Large intestine (tissue), 3 donors: Measurements from ENCODE around the gene SEMA4D. TPM values are rescaled to one million over a fixed set of nuclear protein-coding genes. Genes with fewer than 3 reads are reported as not detected.

Experiments used
- DNase-seq, 2 donors: peaks; one replicate each; pipeline versions ENCODE4 v3.0.0 to v3.0.0-alpha.2; 2013
- H3K27ac ChIP-seq: one replicate; pipeline ENCODE4 v1.5.1; 2013; ENCODE audit warnings: low read length
- H3K27me3 ChIP-seq: 2 replicates; pipeline ENCODE4 v1.6.1; 2013; ENCODE audit warnings: low read length; ENCODE audit not compliant: control insufficient read depth, insufficient read depth
- H3K36me3 ChIP-seq: 2 replicates; pipeline ENCODE4 v1.6.1; 2013; ENCODE audit warnings: low read length; ENCODE audit not compliant: control insufficient read depth, insufficient read depth
- H3K4me1 ChIP-seq: one replicate; pipeline ENCODE4 v1.6.1; 2013; ENCODE audit warnings: low read length; ENCODE audit not compliant: control insufficient read depth, insufficient read depth
- H3K4me3 ChIP-seq: one replicate; pipeline ENCODE4 v1.5.1; 2013; ENCODE audit warnings: low read length
- H3K9me3 ChIP-seq: one replicate; pipeline ENCODE4 v1.6.1; 2013; ENCODE audit warnings: mild to moderate bottlenecking, low read depth, low read length, moderate library complexity; ENCODE audit not compliant: control insufficient read depth
- WGBS: methylation state at CpG from one replicate; pipeline ENCODE4 v1.1.5; 2013; ENCODE audit warnings: low lambda C conversion rate; ENCODE audit not compliant: insufficient coverage; 5-methylcytosine and 5-hydroxymethylcytosine counted together
- polyA plus RNA-seq: library from polyadenylated mRNA; unstranded; fragments of 120-200 nt; gene quantifications from one replicate; pipeline ENCODE4 v1.2.1, GENCODE V29; 2013

SEMA4D gene
- polyA plus RNA-seq, 1 donor: 32.8 TPM

DNA sequence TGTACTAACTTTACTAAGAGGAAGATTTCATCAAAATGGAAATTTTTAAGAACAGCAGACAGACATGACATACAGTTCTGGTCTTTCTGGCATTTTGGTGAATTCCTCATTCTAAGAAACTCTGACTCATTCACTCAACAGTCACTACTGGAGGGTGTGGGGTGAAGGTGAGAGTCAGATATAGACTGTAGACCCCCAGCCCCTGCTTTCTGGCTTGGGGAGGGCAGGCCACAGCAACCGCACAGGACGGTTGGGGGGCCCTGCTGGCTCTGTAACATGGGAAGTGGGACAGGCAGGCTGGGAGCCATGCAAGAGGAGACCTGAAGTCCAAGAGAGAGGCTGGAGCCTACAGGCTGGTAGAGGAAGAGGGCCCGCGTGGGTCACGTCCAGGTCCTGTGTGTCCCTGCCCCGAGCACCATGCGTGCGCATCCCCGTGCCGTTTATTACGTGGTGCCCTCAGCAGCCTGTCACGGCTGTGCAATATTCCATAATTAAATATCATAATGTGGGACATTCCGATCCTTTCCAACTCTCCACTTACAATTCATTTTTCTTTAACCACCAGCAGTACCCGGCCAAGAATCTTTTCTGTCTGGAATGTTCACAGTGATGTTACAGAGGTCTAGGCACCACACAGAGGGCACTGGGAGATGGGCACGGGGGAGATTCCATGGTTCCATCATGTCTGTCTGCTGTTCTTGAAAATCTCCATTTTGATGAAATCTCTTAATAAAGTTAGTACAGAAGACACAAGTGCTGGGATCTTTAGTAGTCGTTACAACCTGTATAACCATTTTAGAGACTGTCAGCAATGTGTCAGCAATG lies 75.5 kb downstream of the SEMA4D start:
- Histone ChIP-seq H3K27me3 (no peaks in the 10 kb centered on the region), H3K4me3 (no peak overlapping the region), H3K9me3 (peaks cover 4% of the 10 kb centered on the region), H3K36me3 (peaks cover 2% of the 10 kb centered on the region), H3K4me1 (no peaks in the 10 kb centered on the region), H3K27ac (no peak overlapping the region)
- WGBS: 100% methylated on average over 1 of the region's 16 CpGs
- no peak for DNase-seq

DNA sequence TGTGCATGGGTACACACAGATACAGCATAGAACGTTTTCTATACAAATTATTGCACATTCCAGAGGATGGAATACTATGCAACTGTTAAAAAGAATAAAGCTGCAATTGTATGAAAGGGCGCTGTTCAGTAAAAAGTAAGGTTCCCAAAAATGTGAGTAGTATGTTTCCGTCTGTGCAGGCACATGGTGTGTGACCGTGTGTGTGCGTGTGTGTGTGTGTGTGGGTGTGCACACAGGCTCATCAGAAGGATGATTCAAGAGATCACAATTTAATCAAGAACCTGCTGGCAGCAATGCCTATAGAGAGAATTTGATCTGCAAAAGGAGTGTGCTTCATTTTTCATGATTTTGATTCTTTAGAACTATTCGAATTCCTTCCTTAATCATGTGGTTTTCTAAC lies 76.3 kb downstream of the SEMA4D start:
- Histone ChIP-seq H3K9me3 (peaks cover 4% of the 10 kb centered on the region), H3K27me3 (no peaks in the 10 kb centered on the region), H3K4me3 (no peak overlapping the region), H3K4me1 (no peaks in the 10 kb centered on the region), H3K27ac (no peak overlapping the region), H3K36me3 (peaks cover 2% of the 10 kb centered on the region)
- 95% methylated on average over 2 of the region's 6 CpGs for WGBS
- DNase-seq: no peak

DNA sequence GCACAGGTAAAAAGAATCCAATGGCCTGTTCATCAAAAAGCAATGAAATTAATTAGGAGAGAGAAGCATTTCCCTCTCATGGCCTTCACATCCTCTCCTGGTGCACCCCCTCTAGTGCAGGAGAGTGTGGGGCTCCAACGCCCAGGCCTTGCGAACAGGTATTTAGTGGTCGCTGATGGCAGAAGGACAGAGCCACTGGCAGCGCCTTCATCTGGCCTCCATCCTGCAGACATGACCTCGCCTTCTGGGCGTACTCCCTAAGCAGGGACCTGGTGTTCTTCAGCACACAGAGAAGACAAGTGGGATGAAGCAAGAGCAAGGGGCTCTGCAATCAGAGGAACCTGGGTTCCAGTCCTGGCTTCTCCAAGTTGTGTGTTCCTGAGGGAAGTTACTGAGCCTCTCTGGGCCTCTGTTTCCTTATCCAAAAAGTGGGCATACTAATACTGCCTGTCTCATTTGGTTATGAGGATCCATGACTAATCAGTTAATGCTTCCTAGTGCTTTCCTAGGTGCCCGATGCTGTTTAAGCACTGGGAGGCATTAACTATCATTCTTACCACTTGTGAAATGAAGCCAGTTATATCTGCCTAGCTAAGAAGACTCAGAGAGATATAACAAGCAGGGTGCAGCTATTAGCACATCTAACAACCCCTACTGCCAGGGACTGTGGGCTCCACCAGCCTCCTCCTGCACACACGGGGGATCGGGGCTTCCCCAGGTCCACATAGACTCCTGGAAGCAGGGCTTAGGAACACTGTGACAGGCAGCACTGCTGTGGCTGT lies 77.3 kb downstream of the SEMA4D start:
- DNase-seq: no peak
- no peak overlapping the region for H3K27ac ChIP-seq

DNA sequence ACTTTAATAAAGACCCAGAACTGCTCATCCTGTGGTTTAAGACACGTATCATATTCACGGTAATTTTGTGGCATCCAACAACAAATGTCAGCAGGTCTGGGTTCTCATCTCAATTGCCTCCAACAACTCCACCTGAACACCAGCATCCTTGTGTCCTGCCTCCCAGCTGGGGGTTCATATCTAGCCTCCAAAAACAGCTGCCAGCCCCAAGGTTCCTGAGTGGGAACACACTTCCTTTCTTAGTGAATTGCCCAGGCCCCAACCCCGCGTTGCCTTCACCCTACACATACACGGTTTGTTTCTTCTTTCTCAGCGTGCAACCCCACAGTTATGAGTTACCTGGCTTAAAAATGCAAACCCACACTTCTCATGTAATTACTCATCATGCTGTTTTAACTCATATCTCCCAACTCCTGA lies 77.9 kb downstream of the SEMA4D start:
- DNase-seq: no peak
- Histone ChIP-seq H3K9me3 (peaks cover 4% of the 10 kb centered on the region), H3K27ac (no peak overlapping the region), H3K27me3 (no peaks in the 10 kb centered on the region), H3K36me3 (peaks cover 3% of the 10 kb centered on the region), H3K4me1 (no peaks in the 10 kb centered on the region), H3K4me3 (no peak overlapping the region)
- 100% methylated on average over 2 of the region's 6 CpGs for WGBS

More for the DNA sequence above, 77.3 kb downstream of the SEMA4D start:
- no peaks in the 10 kb centered on the region for H3K4me1 ChIP-seq
- WGBS: no CpG with 5 or more reads among the region's 9 CpGs
- H3K36me3 ChIP-seq: peaks cover 2% of the 10 kb centered on the region
- no peak overlapping the region for H3K4me3 ChIP-seq
- no peaks in the 10 kb centered on the region for H3K27me3 ChIP-seq
- H3K9me3 ChIP-seq: peaks cover 4% of the 10 kb centered on the region

DNA sequence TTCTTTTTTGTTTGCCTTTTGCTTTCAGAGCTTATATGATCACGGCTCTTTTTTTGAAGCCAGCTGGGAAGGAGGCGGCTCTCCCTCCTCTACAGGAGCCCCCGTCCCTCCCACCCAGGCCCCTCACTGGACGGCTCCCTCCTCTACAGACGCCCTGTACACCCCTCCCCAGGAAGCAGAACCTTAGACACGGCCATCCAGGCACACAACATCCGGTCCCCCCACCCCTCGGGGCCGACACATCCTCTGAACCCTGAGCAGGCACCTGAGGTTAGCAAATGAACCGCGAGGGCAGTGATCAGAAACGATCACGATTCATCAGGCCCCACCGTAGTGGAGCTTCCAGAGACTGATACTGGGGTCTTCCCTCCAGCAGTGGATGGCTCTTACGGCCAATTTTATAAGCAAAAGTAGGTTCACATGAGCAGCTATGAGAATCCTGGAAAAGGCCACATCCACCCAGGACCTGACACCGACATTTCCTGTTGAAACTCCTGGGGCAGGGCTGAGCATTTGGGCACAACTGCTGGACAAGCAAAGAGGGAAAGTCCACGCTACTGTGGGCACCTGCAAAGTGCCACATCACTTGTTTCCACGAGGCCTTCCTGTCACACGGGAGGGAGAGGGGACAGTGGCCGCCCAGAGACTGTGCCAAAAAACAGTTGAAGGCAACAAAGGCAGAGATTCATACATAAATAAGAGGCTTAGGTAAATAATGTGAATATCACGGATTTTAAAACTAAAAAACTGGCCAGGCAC lies 78.9 kb downstream of the SEMA4D start:
- Histone ChIP-seq H3K27me3 (no peaks in the 10 kb centered on the region), H3K9me3 (peaks cover 4% of the 10 kb centered on the region), H3K4me1 (no peaks in the 10 kb centered on the region), H3K36me3 (peaks cover 4% of the 10 kb centered on the region), H3K27ac (peak overlapping the region; percentile 27), H3K4me3 (no peak overlapping the region)
- WGBS: no CpG with 5 or more reads among the region's 21 CpGs
- peak in 1 of 2 donors; percentile 34 for DNase-seq

DNA sequence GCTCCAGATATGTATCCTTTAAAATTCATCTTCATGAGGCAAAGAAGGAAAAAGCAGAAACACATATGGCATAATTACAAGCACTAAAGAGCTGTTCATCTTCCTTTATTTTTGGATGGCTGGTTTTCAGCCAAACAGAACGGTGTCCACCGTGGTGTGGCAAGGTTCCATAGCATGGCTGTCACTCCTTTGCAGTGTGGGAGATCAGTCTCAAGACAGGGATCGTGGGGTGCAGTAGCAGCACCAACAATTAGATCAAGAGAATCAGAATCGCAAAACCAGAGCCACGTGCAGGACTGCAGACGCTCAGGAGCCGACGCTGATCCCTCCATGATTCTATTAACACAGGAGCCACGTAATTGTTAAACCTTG lies 79.5 kb downstream of the SEMA4D start:
- Histone ChIP-seq H3K9me3 (peaks cover 4% of the 10 kb centered on the region), H3K27me3 (no peaks in the 10 kb centered on the region), H3K27ac (peak overlapping the region; percentile 0), H3K4me3 (no peak overlapping the region), H3K36me3 (peaks cover 4% of the 10 kb centered on the region), H3K4me1 (no peaks in the 10 kb centered on the region)
- no peak for DNase-seq
- 60% methylated on average over 2 of the region's 9 CpGs for WGBS

DNA sequence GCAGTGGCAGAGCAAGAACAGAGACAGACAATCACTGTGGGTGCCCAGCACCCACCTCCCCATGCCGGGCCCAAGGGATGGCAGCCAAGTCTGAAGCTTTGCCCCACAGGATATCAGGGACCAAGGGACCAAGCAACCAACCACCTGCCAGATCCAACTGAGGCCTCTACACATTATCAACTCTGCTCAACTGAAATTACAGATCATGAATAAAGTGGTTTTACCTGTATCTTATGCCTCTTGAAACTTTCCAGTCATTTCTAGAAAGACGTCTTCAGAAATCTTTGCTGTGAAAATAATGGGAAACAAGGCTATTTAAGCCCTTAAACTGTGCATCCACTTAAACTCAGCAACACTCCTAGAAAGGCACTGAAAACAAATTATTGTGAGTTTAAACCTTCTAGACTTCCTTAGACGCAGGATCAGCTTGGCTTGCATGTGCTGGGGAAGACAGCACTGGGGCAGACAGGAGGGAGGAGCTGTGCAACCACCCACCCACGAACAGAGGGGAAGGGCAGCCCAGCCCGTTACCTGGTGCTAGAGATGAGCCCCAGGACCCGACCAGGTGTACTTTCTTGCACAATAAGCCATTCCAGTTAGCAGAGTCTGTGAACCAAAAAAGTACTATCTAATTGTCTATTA lies 80.0 kb downstream of the SEMA4D start:
- Histone ChIP-seq H3K36me3 (peaks cover 4% of the 10 kb centered on the region), H3K4me3 (no peak overlapping the region), H3K4me1 (no peaks in the 10 kb centered on the region), H3K9me3 (peaks cover 4% of the 10 kb centered on the region), H3K27ac (peak overlapping the region; percentile 0), H3K27me3 (no peaks in the 10 kb centered on the region)
- WGBS: no CpG with 5 or more reads among the region's 6 CpGs
- no peak for DNase-seq

DNA sequence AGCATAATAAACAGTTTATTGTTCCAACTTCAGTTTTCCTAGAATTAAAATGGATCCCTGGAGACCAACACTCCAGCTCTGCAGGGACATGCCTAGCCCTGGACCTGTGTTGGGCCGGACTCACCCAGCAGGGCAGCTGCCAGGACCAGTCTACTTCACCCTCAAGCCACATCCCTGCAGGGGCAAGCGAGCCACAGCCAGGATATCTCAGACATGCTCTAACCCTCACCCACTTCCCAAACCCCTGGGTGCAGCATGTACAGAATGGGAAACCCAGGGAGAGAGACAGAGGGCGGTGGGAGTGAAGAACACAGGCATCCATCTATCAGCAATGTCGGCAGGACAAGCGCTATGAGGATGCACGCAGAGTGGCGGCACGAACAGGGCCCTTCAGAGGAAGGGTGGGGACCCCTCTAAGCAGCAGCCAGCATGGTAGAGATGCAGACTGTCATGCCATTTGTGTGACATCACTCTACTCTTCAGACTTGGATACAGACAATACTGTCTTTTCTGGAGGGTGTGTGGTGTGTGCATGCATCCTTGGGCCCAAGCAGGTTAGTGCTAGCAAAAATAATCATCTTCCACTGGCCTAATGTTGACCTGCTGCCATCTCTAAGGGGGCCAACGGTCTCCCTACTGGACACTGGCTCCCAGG lies 83.1 kb downstream of the SEMA4D start:
- Histone ChIP-seq H3K4me1 (no peaks in the 10 kb centered on the region), H3K27ac (no peak overlapping the region), H3K27me3 (no peaks in the 10 kb centered on the region), H3K9me3 (peaks cover 4% of the 10 kb centered on the region), H3K36me3 (peaks cover 4% of the 10 kb centered on the region), H3K4me3 (no peak overlapping the region)
- DNase-seq: no peak
- 80% methylated on average over 1 of the region's 9 CpGs for whole genome bisulfite sequencing

DNA sequence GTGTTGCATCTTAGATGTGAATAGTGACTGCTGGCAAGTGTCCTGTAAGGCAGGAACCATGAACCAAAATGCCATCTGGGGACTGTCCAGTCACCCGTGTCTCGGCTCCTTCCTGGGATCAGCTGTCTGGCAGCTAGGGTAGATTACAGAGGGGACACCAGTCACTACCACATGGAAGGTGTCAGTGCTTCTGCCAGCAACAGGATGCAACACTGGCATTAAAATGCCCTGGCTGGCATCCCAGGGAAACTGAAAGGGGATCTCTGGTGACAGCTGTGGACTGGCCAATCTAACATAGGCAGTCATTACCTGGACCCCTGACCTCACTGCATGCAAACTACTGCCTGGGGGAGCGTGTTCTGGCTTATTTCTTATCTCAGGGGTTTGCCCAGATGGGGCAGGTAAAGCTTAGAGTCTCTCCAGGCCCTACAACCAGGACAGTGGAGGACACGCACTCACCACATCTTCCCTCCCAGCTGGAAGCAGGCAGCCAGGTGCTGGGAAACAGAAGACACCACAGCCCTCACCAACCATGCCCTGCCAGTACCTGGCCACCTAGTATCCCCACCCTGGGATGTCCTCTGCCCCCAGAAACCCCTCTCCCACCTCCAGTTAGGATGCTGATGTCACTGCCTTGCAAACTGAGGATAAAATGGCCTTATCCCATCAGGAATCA lies 83.8 kb downstream of the SEMA4D start:
- H3K9me3 ChIP-seq: peaks cover 4% of the 10 kb centered on the region
- no CpG with 5 or more reads among the region's 4 CpGs for WGBS
- H3K27me3 ChIP-seq: no peaks in the 10 kb centered on the region
- peaks cover 4% of the 10 kb centered on the region for H3K36me3 ChIP-seq
- no peak for DNase-seq
- no peak overlapping the region for H3K27ac ChIP-seq
- H3K4me1 ChIP-seq: no peaks in the 10 kb centered on the region
- H3K4me3 ChIP-seq: no peak overlapping the region
